Gastroesophageal sphincter (tissue), 4 donors: ENCODE results near the gene GABARAPL2. TPM values are rescaled to one million over a fixed set of nuclear protein-coding genes. Genes with fewer than 3 reads are reported as not detected.

Source experiments
- ATAC-seq: fragments of 150-250 bp; one replicate; pipeline ENCODE4 v1.9.1; 2016; ENCODE audit warnings: mild to moderate bottlenecking, moderate library complexity
- H3K27ac ChIP-seq, 4 donors: fragments of 200-600 bp; sonication (generic) in 3 of 4; 1 replicate in 3 of 4; 2 replicates in 1 of 4; pipeline ENCODE4 v1.5.1; 2016 to 2019
- H3K27me3 ChIP-seq: fragments of 200-600 bp; sonication (generic); one replicate; pipeline ENCODE4 v1.5.1; 2019
- H3K36me3 ChIP-seq, 2 donors: fragments of 200-600 bp; sonication (generic); one replicate each; pipeline ENCODE4 v1.5.1; 2019; ENCODE audit warnings: control low read depth in 1 of 2
- H3K4me1 ChIP-seq, 3 donors: fragments of 200-600 bp; sonication (generic); 1 replicate in 2 of 3; 2 replicates in 1 of 3; pipeline ENCODE4 v1.5.1; 2016 to 2019; ENCODE audit warnings: control low read depth in 2 of 3
- H3K4me3 ChIP-seq, 2 donors: fragments of 200-600 bp; sonication (generic); one replicate each; pipeline ENCODE4 v1.5.1; 2019; ENCODE audit warnings: mild to moderate bottlenecking in 1 of 2, moderate library complexity in 1 of 2
- H3K9me3 ChIP-seq, 3 donors: fragments of 200-600 bp; sonication (generic); one replicate each; pipeline ENCODE4 v1.5.1; 2017 to 2019; ENCODE audit warnings: control low read depth in 2 of 3
- EP300 ChIP-seq: sonication (generic); formaldehyde crosslinking; IDR thresholded peaks from one replicate; pipeline ENCODE4 v1.6.1; 2017; ENCODE audit warnings: antibody characterized with exemption, mild to moderate bottlenecking
- POLR2A ChIP-seq, 2 donors: fragments of 450-650 bp; IDR thresholded peaks; one replicate each; pipeline ENCODE4 v1.6.1; 2017; ENCODE audit warnings: antibody characterized with exemption in 2 of 2, mild to moderate bottlenecking in 2 of 2, moderate library complexity in 1 of 2
- POLR2AphosphoS5 ChIP-seq: sonication (generic); formaldehyde crosslinking; IDR thresholded peaks from one replicate; pipeline ENCODE4 v1.6.1; 2017; ENCODE audit warnings: antibody characterized with exemption
- WGBS, 2 donors: methylation state at CpG; one replicate each; pipeline ENCODE4 v1.1.5; 2018; ENCODE audit warnings: low coverage in 1 of 2; 5-methylcytosine and 5-hydroxymethylcytosine counted together
- total RNA-seq, 4 donors: library from RNA; depleted of rRNA; stranded (reverse); fragments of >200 nt; gene quantifications; one replicate each; pipeline ENCODE4 v1.1.0, GENCODE V29; 2016
- TF ChIP-seq, protein P1 (sequence below), 4 experiments: fragments of 200-600 bp in 2 of 4; fragments of 450-650 bp in 2 of 4; sonication (generic) in 1 of 4; IDR thresholded peaks; one replicate each; pipeline ENCODE4 v1.5.1; 2017 to 2019; ENCODE audit warnings: antibody characterized with exemption in 4 of 4, mild to moderate bottlenecking in 2 of 4, moderate library complexity in 2 of 4

Gene GABARAPL2
- total RNA-seq, 4 donors from 2014 or later: 87.4 to 118 (median 92.0) TPM

DNA sequence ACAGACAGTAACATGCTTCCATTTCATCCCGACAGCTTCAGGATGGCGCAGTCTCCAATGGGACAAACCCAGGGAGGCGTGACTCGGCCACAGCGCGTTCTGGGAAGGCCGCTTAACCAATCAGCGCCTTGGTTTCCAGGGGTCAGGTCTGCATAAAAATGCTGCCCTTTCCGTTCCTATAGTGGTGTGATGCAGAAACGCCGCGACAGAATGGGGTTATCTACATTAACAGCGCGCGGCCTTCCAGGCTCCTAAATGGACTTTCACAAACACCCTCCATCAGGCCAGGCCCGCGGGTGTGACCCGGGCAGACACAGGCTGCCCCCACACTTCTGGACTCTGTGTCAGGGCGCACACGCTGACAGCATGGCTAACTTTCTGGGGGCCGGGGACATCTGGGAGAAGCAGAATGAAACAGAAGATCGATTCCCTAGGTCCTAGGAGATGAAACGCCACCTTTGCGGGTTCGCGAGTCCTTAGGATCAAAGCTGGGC lies 10.9 kb upstream of the GABARAPL2 start:
- Histone ChIP-seq H3K4me1 (peaks cover 0 to 22% (median 0%) of the 10 kb centered on the region in 3 donors), H3K36me3 (no peaks in the 10 kb centered on the region), H3K27me3 (no peaks in the 10 kb centered on the region), H3K9me3 (no peaks in the 10 kb centered on the region), H3K4me3 (peak overlapping the region; percentile 39 to 66), H3K27ac (peak overlapping the region; percentile 7 to 91 (median 80))
- ATAC-seq: peak; percentile 77
- WGBS, 2 donors: 0 to 2% methylated on average over 10 to 11 of the region's 26 CpGs
- TF ChIP-seq POLR2AphosphoS5 (peak; percentile 40), POLR2A (IDR thresholded peaks at IDR 0.05) (no peak)

DNA sequence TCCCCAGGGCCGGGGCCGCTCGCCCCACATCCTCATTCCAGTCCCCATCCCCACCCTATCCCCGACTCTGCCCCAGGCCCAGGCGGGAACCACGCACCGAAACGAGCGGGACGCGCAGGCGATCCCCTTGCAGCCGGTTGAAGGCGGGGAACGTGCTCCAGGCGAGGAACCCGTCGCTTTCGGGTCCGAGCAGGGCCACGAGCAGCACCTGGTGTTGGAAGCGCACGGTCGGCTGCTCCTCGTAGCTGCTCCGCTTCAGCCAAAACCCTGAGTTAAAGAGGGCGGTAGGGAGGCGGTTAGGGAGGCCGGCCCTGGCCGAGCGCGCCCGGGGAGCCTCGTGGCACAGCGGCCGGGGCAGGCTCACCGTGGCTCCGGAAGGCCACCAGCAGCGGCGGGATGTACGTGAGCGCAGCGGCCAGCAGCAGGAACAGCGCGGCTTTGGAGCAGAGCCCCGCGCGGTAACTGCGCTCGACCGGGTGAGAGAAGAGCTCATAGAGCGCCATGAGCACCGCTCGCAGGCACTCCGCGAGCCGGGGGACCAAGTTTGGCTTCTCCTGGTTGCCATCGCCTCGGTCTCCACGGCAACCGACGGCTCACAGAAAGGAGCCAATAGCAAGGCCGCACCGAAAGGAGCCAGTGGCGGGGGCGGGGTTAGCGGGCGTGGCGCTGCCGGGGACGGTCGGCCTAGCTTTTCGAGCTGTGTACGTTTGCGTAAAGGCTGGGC lies 10.3 kb upstream of the GABARAPL2 start, which contains the start of gene TMEM231:
Gene TMEM231 (minus strand): TSS at position 546 of the 724 bp plus-strand sequence. CDS start 43 bp downstream, at position 503.
- Histone ChIP-seq H3K36me3 (no peaks in the 10 kb centered on the region), H3K27me3 (no peaks in the 10 kb centered on the region), H3K4me1 (peaks cover 0 to 22% (median 0%) of the 10 kb centered on the region in 3 donors), H3K4me3 (peak within 1 kb of the TSS; percentile 39 to 66), H3K9me3 (no peaks in the 10 kb centered on the region), H3K27ac (peak within 1 kb of the TSS; percentile 31 to 91 (median 80))
- 0% methylated on average over 2 of the region's 75 CpGs; no CpG with 5 or more reads in 1 of the 2 donors for WGBS, 2 donors
- TF ChIP-seq, protein P1, sequence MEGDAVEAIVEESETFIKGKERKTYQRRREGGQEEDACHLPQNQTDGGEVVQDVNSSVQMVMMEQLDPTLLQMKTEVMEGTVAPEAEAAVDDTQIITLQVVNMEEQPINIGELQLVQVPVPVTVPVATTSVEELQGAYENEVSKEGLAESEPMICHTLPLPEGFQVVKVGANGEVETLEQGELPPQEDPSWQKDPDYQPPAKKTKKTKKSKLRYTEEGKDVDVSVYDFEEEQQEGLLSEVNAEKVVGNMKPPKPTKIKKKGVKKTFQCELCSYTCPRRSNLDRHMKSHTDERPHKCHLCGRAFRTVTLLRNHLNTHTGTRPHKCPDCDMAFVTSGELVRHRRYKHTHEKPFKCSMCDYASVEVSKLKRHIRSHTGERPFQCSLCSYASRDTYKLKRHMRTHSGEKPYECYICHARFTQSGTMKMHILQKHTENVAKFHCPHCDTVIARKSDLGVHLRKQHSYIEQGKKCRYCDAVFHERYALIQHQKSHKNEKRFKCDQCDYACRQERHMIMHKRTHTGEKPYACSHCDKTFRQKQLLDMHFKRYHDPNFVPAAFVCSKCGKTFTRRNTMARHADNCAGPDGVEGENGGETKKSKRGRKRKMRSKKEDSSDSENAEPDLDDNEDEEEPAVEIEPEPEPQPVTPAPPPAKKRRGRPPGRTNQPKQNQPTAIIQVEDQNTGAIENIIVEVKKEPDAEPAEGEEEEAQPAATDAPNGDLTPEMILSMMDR (IDR thresholded peaks at IDR 0.05): no peak
- TF ChIP-seq EP300: no peak
- TF ChIP-seq POLR2A (IDR thresholded peaks at IDR 0.05): peak in 1 of 2 donors; percentile 30
- peak; percentile 42 for TF ChIP-seq POLR2AphosphoS5
- peak; percentile 97 for ATAC-seq

DNA sequence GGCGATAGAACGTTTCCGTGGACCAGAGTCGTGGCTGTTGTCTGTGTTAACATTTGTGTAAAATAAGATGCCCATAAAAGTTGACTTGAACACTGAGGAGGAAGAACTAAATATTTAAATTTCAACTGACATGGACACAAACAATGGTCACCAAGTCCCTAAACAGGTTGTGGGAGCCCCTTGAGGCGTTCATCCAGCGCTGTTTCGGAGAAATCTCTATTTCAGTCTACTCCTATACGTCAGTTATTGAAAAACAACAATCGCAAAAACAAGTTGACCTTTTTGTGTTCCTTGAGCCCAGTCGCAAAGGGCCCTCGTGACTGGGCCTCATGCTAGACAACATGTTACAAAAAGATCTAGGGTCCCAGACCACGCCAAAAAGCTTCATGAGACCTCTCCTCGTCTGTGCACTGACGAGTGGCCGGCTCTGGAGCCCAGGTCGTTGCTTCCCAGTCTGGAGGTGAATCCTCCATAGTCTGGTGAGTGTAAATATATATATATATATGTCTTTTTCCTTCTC lies 9.7 kb upstream of the GABARAPL2 start:
- TF ChIP-seq, protein P1 (IDR thresholded peaks at IDR 0.05): no peak
- TF ChIP-seq POLR2A (IDR thresholded peaks at IDR 0.05) (no peak), POLR2AphosphoS5 (peak; percentile 1), EP300 (no peak)
- Histone ChIP-seq H3K4me1 (peaks cover 0 to 22% (median 0%) of the 10 kb centered on the region in 3 donors), H3K27me3 (no peaks in the 10 kb centered on the region), H3K9me3 (no peaks in the 10 kb centered on the region), H3K4me3 (peak overlapping the region; percentile 39 to 66), H3K36me3 (no peaks in the 10 kb centered on the region), H3K27ac (peak overlapping the region; percentile 31 to 91 (median 80))
- ATAC-seq: no peak
- WGBS, 2 donors: 26 to 36% methylated on average over 12 to 13 of the region's 16 CpGs

DNA sequence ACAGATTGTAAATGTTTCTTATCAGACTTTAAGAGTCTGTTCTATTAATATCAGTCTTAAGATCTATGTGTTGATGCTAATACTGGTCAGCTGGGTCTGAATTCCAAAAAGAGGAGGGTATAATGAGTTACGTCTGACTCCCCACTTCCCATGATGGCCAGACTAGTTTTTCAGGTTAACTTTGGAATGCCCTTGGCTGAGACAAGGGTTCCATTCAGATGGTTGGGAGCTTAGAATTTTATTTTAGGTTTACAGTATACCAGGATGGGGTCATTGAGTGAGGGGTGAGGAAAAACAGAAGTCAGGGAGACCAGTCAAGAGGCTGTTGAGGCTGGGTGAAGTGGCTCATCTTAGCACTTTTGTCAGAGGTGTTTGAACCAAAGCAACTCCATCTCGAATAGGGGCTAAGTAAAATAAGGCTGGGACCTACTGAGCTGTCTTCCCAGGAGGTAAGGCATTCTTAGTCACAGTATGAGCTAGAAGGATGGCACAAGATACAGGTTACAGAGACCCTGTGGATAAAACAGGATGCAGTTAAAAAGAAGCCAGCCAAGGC lies 7.3 kb upstream of the GABARAPL2 start:
- peaks cover 0 to 22% (median 0%) of the 10 kb centered on the region in 3 donors for H3K4me1 ChIP-seq
- no peak for TF ChIP-seq POLR2A (IDR thresholded peaks at IDR 0.05)
- no peak for TF ChIP-seq POLR2AphosphoS5
- TF ChIP-seq, protein P1 (IDR thresholded peaks at IDR 0.05): no peak
- no peak for TF ChIP-seq EP300
- 68 to 88% methylated on average over 1 to 2 of the region's 2 CpGs for WGBS, 2 donors
- H3K9me3 ChIP-seq: no peaks in the 10 kb centered on the region
- no peaks in the 10 kb centered on the region for H3K27me3 ChIP-seq
- H3K36me3 ChIP-seq: no peaks in the 10 kb centered on the region
- H3K27ac ChIP-seq: no peak overlapping the region
- ATAC-seq: no peak
- no peak overlapping the region for H3K4me3 ChIP-seq

DNA sequence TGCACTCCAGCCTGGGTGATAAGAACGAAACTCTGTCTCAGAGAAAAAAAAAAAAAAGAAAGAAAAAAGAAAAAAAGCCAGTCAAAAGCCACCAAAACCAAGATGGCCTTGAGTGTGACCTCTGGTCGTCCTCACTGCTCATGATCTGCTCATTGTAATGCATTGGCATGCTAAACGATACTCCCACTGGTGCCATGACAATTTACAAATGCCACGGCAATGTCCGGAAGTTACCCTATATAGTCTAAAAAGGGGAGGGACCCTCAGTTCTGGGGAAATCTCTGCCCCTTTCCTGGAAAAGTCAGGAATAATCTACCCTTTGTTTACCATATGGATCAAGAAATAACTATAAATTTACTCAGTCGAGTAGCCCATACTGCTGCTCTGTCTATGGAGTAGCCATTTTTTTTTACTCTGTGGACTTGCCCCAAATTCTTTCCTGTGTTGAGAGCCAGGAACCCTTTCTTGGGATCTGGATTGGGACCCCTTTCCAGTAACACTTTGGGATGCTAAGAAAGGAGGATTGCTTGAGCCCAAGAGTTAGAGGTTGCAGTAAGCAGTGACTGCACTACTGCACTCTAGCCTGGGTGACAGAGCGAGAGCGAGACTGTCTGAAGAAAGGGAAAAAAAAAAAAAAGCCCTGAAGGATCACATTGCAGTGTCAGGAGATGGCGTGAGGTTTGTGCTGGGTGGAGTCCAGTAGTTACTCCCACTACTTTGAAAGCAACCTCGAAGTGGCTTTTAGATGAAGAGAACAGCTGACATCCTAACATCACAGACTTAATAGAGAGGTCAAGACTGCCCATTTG lies 6.4 kb upstream of the GABARAPL2 start:
- no peak overlapping the region for H3K27ac ChIP-seq
- H3K27me3 ChIP-seq: no peaks in the 10 kb centered on the region
- no peaks in the 10 kb centered on the region for H3K9me3 ChIP-seq
- H3K4me1 ChIP-seq: peaks cover 0 to 14% (median 0%) of the 10 kb centered on the region in 3 donors
- TF ChIP-seq, protein P1 (IDR thresholded peaks at IDR 0.05): no peak
- no peak for TF ChIP-seq POLR2A (IDR thresholded peaks at IDR 0.05)
- TF ChIP-seq POLR2AphosphoS5: no peak
- TF ChIP-seq EP300: no peak
- no peaks in the 10 kb centered on the region for H3K36me3 ChIP-seq
- no peak for ATAC-seq
- WGBS, 2 donors: 47 to 53% methylated on average over 5 to 9 of the region's 10 CpGs
- no peak overlapping the region for H3K4me3 ChIP-seq
